ENCODE measurements around the gene ENTPD7.
"Not testable (repeated sequence)": the region's sequence is repeated elsewhere in the genome, so short reads cannot be mapped to it uniquely, and the experiment has no call there.

The ENTPD7 gene

GRCh38 chr10:99659031-99659867, at the start of gene ENTPD7:
ENTPD7 (plus strand) TSS chr10:99659509; CDS start chr10:99659957, 448 bp downstream.
- peak; percentile 94 for DNase-seq

- no peak for DNase-seq
Measured at GRCh38 chr10:99610221-99610620, 49.1 kb upstream of the ENTPD7 start.

DNA sequence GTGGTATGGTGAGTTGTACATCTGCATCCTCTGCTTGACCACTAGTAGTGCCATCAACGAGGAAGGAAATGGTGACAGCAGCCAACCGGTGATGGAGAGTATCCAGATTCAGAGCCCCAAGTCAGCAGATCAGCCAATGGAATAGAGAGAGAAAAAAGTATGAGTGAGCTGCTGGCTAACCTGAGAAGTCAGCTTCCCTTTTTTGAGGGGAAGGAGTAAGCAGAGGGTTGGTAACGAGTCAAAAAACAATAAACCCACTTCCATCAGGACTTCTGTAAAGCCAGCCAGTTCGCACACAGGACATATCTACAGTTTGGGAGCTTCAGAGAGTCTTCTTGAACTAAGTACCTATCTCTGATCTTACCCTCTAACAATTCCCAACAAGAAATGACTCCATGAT, 48.0 kb upstream of the ENTPD7 start:
- no peak for DNase-seq

- DNase-seq: no peak
Measured at GRCh38 chr10:99612167-99612831, 47.0 kb upstream of the ENTPD7 start.

GRCh38 chr10:99615426-99615825, 43.9 kb upstream of the ENTPD7 start:
- no peak for DNase-seq

DNA sequence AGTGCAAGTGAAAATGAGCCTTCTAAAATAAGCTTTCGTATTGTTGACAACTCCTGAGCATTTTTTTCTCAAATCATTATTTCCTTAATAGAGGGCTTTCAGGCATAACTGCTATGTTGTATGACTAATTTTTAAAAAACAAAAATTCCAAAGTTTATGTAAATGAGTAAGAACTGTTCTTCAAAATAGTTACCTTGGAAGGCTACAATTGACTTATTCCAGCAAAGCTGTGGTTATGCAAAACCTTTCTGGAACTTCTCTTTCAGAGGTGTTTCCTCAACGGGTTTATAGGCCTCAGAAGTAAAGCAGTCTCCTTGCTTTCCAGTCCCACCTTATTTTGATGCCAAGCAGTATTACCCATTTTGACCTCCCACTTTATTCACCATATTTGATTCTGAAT, 41.6 kb upstream of the ENTPD7 start:
- DNase-seq: no peak

- no peak for DNase-seq
Measured at GRCh38 chr10:99619090-99619800, 40.1 kb upstream of the ENTPD7 start.

DNA sequence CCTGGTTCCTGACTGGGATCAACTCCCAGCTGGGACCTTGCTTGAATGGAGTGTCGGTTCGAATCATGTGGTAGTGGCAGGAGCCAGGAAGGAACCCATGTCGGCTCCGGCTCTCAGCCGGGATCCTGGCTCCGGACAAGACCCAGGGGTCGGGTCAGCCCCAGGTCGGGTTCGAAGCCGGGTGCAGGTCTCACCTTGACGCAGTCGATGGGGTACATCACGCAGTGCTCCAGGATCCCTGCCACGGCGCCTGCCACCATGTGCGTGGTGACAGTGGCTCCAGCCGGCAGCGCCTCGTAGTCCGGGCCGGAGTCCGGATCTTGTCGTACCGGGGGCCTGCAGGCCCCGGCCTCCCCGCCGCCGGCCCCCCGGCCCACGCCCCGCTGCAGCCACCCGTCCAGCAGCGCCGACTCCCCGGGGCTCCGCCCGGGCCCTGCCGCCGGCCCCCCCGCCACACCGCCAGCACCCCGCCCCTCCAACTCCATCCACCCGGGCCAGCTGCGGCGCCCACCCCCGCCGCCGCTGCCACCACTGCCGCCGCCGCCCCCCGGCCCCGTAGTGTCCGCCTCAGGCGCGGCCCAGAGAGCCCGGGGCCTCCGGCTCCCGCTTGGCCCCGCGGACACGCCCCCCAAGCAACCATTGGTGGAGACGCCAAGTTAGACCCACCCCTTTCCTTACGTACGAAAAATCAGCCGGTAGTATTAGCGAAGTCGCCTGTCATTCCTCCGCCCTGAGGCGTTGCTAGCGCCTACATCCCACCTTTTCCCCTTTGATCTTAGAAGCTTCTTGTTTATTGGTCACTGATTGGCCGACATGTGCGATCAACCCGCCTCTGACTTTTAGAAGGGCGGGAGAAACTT, 39.2 kb upstream of the ENTPD7 start, which contains the start of gene SLC25A28:
Gene SLC25A28, minus strand, starts transcription at position 589 of the 860 bp plus-strand sequence. Its CDS starts 104 bp downstream, at position 485.
- DNase-seq: peak; percentile 91

DNA sequence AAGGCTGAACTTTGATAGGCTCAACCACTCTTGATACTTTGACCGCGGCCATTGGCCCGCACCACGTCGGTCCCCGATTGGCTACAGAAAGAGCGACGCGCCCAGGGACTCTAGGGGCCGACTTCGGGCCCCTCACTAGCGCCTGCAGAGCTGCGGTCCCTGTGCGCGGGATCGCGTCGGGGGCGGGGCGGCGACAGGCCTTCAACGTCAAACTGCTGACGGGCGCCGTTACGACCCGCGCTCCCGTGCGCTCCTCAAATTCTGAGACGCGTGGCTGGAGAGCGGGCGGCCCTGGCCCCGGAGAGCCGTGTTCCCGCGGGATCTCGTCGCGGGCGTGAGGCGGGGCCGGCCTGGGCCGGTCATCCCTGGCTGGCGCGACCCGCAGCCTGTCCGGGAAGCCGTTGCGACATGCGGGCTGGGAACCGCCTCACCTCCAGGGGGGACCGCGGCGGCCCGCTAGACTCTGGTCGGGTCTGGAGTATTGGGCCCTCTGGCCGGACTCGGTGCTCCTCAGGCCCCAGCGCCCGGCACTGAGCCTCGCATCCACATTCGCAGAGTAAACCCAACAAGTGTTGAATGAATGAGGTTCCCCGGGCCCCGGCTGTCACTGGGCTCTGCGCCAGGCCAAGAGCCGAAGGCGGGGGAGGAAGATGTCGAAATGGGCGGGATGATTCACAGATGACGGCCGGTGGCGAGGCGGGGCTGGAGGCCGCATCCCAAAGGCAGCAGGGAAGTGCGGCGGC, 38.4 kb upstream of the ENTPD7 start:
- peak; percentile 91 for DNase-seq

DNA sequence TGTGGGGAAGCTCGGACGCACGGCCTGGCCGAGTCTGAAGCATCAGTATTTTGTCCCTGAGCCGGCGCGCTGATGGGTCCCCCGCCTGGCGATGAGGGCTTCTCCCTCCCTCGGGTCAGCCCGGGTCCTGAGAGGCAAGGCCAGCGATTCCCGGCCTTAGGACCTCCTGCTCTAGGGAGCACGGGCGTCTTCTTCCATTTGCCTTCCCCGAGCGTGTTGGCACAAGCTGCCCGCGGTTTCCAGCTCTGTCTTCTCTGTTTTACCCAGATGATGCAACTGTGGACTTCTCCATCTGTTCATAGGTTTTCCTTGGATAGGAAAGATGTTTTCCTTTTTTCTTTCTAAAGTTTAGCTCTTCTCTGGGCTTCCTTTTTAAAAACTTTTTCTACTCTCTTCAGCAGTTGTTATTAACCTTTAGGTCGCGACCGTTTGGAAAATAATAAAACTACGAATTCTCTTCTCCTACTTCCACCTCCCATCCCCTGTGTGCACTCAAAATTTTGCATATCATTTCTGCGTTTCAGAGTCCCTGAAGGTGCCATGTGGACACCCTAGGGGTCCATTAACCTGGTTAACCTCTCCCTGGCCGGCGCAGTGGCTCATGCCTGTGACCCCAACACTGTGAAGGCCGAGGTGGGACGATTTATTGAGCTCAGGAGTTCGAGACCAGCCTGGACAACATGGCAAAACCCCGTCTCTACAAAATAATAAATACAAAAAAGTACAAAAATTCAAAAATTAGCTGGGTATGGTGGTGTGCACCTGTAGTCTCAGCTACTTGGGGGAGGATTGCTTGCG, 37.7 kb upstream of the ENTPD7 start:
- DNase-seq: no peak

GRCh38 chr10:99623919-99624318, 35.4 kb upstream of the ENTPD7 start:
- no peak for DNase-seq

DNA sequence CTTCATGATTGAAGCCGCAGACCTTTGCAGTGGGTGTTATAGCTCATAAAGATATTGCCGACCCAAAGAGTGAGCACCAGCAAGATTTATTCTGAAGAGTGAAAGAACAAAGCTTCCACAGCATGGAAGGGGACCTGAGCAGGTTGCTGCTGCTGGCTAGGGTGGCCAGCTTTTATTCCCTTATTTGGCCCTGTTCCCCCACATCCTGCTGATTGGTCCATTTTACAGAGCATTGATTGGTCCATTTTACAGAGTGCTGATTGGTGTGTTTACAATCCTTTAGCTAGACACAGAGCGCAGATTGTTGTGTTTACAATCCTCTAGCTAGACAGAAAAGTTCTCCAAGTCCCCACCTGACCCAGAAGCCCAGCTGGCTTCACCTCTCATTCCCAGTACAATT, 34.2 kb upstream of the ENTPD7 start:
- DNase-seq: not testable (repeated sequence)

GRCh38 chr10:99628923-99629624, 30.2 kb upstream of the ENTPD7 start:
- DNase-seq: no peak

DNA sequence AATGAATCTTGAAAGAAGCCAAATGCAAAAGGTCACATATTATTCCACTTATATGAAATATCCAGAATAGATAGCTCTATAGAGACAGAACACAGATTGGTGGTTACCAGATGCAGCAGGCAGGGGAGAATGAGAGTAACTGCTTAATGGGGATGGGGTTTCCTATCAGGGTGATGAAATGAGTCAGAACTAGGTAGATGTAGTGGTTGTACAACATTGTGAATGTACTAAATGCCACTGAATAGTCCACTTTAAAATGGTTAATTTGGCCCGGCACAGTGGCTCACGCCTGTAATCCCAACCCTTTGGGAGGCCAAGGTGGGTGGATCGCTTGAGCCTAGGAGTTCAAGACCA, 29.7 kb upstream of the ENTPD7 start:
- DNase-seq: no peak

DNA sequence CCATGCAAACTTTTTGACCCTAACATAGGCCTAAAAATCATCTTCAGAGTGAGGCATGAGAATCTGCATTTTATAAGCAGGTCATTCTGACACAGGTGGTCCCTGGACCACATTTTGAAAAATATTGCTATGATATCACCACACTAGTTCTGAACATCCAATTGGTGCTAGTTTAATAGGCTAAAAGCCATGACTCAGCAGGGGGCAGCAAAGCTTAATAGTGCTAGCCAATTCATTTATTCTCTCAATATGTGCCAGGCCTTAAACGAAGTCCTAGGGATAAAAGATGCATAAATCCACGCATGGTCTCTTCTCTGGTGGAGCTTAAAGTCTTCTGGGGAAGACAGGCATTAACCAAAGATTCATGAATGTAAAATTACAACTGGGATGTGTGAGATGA, 28.9 kb upstream of the ENTPD7 start:
- no peak for DNase-seq

DNA sequence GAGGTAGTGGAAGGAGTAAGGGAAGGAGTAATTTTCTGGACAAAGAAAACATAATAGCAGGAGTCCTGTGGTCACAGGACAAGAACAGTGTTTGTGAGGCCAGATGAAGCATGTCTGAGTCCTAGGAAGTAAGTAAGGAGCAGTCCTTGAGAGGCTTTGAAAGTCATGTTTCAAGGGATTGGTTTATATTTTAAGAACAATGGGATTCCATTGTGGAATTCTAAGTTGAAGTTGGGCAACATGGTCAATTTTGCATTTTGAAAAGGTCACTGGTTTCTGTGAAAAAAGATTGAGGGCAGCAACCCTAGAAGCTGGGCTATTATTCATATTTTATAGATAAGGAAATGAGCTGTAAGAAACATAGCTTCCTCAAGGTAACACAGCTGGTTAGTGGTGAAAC, 28.3 kb upstream of the ENTPD7 start:
- no peak for DNase-seq

DNA sequence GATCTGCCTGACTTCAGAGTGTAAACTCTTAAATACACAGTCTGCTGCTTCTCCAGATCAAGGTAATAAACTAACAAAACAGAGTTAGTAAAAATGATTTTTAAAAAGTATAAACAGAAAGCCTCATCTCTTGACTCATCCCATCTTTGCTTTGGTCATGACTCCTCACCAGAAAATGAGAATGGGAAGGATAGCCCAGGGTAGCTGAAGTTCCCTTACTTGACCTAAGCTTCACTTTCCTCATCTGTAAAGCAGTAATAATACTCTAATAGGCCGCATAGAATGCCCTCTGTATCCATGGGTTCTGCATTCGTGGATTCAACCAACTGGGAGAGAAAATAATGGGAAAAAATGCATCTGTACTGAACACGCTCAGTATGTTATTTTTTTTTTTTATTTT, 27.8 kb upstream of the ENTPD7 start:
- DNase-seq: no peak

GRCh38 chr10:99633832-99634231, 25.5 kb upstream of the ENTPD7 start:
- DNase-seq: no peak

DNA sequence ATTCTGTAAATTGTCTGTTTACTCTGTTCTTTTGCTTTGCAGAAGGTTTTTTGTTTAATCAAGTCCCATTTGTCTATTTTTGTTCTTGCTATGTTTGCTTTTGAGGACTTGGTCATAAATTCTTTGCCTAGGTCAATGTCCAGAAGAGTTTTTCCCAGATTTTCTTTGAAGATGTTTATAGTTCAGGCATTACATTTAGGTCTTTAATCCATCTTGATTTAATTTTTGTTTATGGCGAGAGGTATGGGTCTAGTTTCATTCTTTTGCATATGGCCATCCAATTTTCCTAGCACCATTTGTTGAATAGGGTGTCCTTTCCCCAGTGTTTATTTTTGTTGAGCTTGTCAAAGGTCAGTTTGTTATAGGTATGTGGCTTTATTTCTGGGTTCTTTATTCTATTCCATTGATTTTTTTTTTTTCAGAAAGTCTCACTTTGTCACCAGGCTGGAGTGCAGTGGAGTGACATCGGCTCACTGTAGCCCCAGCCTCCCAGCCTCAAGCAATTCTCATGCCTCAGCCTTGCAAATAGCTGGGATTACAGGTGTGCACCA, 11.6 kb upstream of the ENTPD7 start:
- no peak for DNase-seq

DNA sequence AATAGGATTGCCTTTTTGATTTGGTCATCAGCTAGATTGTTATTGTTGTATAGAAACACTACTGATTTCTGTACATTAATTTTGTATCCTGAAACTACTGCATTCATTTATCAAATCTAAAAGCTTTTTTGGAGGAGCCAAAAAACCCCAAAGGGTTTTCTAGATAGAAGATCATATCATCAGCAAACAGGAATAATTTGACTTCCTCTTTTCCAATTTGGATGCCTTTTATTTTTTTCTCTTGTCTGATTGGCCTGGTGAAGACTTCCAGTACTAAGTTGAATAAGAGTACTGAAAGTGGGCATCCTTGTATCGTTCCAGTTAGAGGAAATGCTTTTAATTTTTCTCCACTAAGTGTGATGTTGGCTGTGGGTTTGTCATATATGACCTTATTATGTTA, 10.6 kb upstream of the ENTPD7 start:
- DNase-seq: no peak
